Caco-2 (cell line): ENCODE measurements around the gene CA6. TPM values are rescaled to one million over a fixed set of nuclear protein-coding genes. Genes with fewer than 3 reads are reported as not detected.

ENCODE experiments used
- BruUV-seq: library from RNA; stranded (reverse); fragments of 400-500 nt; replicated peaks from 2 replicates; lab custom pipeline; 2021; lab: Mats Ljungman, UMichigan
- CTCF ChIA-PET: fragments of 300-600 bp; sonication (Branson Sonifier 250); formaldehyde crosslinking; loops from one replicate; lab custom pipeline; 2022; ENCODE audit warnings: antibody characterized with exemption; lab: Charles Lee
- POLR2A ChIA-PET: fragments of 300-600 bp; sonication (Branson Sonifier 250); formaldehyde crosslinking; loops from one replicate; lab custom pipeline; 2022; ENCODE audit warnings: antibody characterized with exemption; lab: Charles Lee
- DNase-seq, 2 experiments: peaks; one replicate each; pipeline versions ENCODE4 v3.0.0 to v3.0.0-alpha.2; 2020 to 2022
- H3K27me3 ChIP-seq: replicated peaks from 2 replicates; pipeline ENCODE4 v1.6.0; 2011; ENCODE audit warnings: low read length; ENCODE audit not compliant: control insufficient read depth, insufficient read depth
- H3K36me3 ChIP-seq: 2 replicates; pipeline ENCODE4 v1.5.1; 2011; ENCODE audit warnings: low read length; ENCODE audit not compliant: control insufficient read depth, insufficient read depth
- H3K4me1 ChIP-seq: fragments of 250-450 bp; sonication (Bioruptor Pico); 2 replicates; pipeline ENCODE4 v1.5.1; 2020; ENCODE audit warnings: mild to moderate bottlenecking
- H3K4me3 ChIP-seq: 2 replicates; pipeline ENCODE4 v1.5.1; 2011; ENCODE audit warnings: low read depth, mild to moderate bottlenecking, control low read depth, low read length
- H3K9me3 ChIP-seq: fragments of 250-450 bp; sonication (Bioruptor Pico); 2 replicates; pipeline ENCODE4 v1.5.1; 2020; ENCODE audit warnings: mild to moderate bottlenecking, moderate library complexity
- H3K27ac Mint-ChIP-seq: one replicate; pipeline ENCODE4 v1.8.0; 2022; ENCODE audit warnings: mixed read lengths; ENCODE audit not compliant: unreplicated experiment
- H3K27me3 Mint-ChIP-seq: one replicate; pipeline ENCODE4 v1.8.0; 2022; ENCODE audit warnings: mixed read lengths; ENCODE audit not compliant: insufficient read depth, unreplicated experiment
- H3K36me3 Mint-ChIP-seq: one replicate; pipeline ENCODE4 v1.8.0; 2022; ENCODE audit warnings: mild to moderate bottlenecking, mixed read lengths; ENCODE audit not compliant: insufficient read depth, unreplicated experiment
- H3K4me1 Mint-ChIP-seq: one replicate; pipeline ENCODE4 v1.8.0; 2022; ENCODE audit warnings: low read depth, mixed read lengths; ENCODE audit not compliant: unreplicated experiment
- H3K4me3 Mint-ChIP-seq: one replicate; pipeline ENCODE4 v1.8.0; 2022; ENCODE audit warnings: mild to moderate bottlenecking, moderate library complexity, mixed read lengths; ENCODE audit not compliant: unreplicated experiment
- H3K9me3 Mint-ChIP-seq: one replicate; pipeline ENCODE4 v1.8.0; 2022; ENCODE audit warnings: mixed read lengths; ENCODE audit not compliant: unreplicated experiment
- intact Hi-C: fragments of 100-400 bp; cut with micrococcal nuclease; formaldehyde crosslinking; loops from one replicate; pipeline ENCODE4 v1.10.0; 2022; ENCODE audit not compliant: unreplicated experiment
- total RNA-seq: library from RNA; stranded (reverse); gene quantifications from 2 replicates; pipeline ENCODE4 v1.2.3, GENCODE V29; 2022
- TF ChIP-seq, protein P1 (sequence below), 2 experiments: fragments of 200-600 bp in 1 of 2; IDR thresholded peaks; 1 replicate in 1 of 2; 2 replicates in 1 of 2; pipeline versions ENCODE4 v1.5.1 to v1.8.0; 2011 to 2022; ENCODE audit warnings: antibody characterized with exemption in 1 of 2, control low read depth in 1 of 2, inconsistent platforms in 1 of 2, low read depth in 1 of 2, low read length in 1 of 2, mild to moderate bottlenecking in 1 of 2, moderate library complexity in 1 of 2; ENCODE audit not compliant: insufficient read depth in 1 of 2, severe bottlenecking in 1 of 2, unreplicated experiment in 1 of 2

Gene CA6
- total RNA-seq, 1 experiment from 2014 or later: not detected

DNA sequence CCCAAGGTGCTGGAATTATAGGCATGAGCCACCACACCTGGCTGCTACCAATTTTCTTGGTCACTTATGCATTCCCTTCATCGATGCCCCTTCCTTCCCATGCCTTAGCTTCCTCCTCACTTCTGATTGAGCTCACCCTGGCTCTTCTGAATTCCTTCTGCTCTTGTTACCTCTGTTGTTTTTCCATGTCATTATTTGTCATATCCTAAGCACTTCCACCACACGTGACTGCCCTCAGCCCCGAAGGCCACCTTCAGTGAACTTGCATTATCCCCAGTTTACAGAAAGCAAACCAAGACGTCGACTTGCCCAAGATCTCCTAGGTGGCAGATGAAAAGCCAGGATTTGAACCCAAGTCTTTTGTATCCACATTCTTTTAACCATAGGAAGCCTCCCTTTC lies 30.7 kb downstream of the CA6 start:
- Histone ChIP-seq H3K4me1 (no peaks in the 10 kb centered on the region), H3K4me3 (no peak overlapping the region), H3K27me3 (no peaks in the 10 kb centered on the region), H3K36me3 (no peaks in the 10 kb centered on the region), H3K9me3 (no peaks in the 10 kb centered on the region)
- H3K4me3 Mint-ChIP-seq: no peak overlapping the region
- BruUV-seq: no TSS peak
- H3K27ac Mint-ChIP-seq: no peak overlapping the region
- ChIA-PET POLR2A (no interaction called here), CTCF (no interaction called here)
- peaks cover 8% of the 10 kb centered on the region for H3K9me3 Mint-ChIP-seq
- no peaks in the 10 kb centered on the region for H3K36me3 Mint-ChIP-seq
- intact Hi-C loops: no loop called here
- DNase-seq: no peak
- H3K4me1 Mint-ChIP-seq: no peaks in the 10 kb centered on the region
- TF ChIP-seq, protein P1, sequence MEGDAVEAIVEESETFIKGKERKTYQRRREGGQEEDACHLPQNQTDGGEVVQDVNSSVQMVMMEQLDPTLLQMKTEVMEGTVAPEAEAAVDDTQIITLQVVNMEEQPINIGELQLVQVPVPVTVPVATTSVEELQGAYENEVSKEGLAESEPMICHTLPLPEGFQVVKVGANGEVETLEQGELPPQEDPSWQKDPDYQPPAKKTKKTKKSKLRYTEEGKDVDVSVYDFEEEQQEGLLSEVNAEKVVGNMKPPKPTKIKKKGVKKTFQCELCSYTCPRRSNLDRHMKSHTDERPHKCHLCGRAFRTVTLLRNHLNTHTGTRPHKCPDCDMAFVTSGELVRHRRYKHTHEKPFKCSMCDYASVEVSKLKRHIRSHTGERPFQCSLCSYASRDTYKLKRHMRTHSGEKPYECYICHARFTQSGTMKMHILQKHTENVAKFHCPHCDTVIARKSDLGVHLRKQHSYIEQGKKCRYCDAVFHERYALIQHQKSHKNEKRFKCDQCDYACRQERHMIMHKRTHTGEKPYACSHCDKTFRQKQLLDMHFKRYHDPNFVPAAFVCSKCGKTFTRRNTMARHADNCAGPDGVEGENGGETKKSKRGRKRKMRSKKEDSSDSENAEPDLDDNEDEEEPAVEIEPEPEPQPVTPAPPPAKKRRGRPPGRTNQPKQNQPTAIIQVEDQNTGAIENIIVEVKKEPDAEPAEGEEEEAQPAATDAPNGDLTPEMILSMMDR (IDR thresholded peaks at IDR 0.05; ENCODE audit: insufficient read depth in 1 of 2, low read depth in 1 of 2, low read length in 1 of 2, severe bottlenecking in 1 of 2, unreplicated experiment in 1 of 2): no peak
- peaks cover 4% of the 10 kb centered on the region for H3K27me3 Mint-ChIP-seq

DNA sequence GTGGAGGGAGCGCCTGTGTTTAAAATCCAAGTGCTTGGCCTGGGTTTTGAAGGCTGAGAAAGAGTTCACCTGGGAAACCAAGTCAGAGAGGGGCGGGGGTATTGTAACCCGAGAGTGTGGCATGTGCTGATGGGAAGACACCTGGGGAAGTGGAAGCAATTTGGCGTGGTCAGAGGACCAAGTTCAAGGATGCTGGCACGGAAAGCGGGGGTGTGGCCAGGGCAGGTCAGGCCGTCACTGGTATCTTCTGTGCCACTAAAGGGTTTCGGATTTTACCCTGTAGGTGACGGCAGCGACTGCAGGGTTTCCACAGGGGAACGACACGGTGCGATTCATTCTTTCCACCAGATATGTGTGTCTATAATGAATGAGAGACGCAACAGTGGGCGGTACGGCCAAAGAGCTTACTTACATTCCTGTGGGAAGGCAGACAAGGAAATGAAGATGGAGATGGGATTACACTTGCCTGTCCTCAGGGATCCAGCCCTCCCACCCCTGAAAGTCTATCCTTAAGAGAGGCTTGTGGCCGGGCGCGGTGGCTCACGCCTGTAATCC lies 31.3 kb downstream of the CA6 start:
- DNase-seq: no peak
- Histone ChIP-seq H3K4me3 (no peak overlapping the region), H3K27me3 (no peaks in the 10 kb centered on the region), H3K36me3 (no peaks in the 10 kb centered on the region), H3K9me3 (no peaks in the 10 kb centered on the region), H3K4me1 (no peaks in the 10 kb centered on the region)
- Mint-ChIP-seq H3K36me3 (no peaks in the 10 kb centered on the region), H3K4me1 (no peaks in the 10 kb centered on the region), H3K4me3 (no peak overlapping the region), H3K9me3 (peaks cover 10% of the 10 kb centered on the region), H3K27ac (no peak overlapping the region), H3K27me3 (peaks cover 4% of the 10 kb centered on the region)
- ChIA-PET POLR2A (no interaction called here), CTCF (no interaction called here)
- intact Hi-C loops: no loop called here
- TF ChIP-seq, protein P1 (IDR thresholded peaks at IDR 0.05; ENCODE audit: insufficient read depth in 1 of 2, low read depth in 1 of 2, low read length in 1 of 2, severe bottlenecking in 1 of 2, unreplicated experiment in 1 of 2): no peak
- no TSS peak for BruUV-seq

DNA sequence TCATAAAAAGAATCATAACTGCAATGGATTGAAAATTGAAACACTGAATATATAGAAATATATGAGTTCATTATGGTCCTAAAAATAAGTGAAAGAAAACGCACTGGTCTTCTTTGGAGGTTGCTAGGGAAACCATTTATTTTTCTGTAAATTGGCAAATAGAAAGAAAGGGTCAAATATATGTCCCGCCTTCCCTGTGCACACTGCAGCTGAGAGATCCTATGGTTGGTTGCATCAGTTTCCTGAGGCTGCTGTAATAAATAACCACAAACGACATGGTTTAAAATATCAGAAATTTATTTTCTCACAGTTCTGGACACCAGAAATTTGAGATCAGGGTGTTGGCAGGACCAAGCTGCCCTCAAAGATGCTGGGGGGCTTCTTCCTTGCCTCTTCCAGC lies 35.0 kb downstream of the CA6 start:
- TF ChIP-seq, protein P1 (IDR thresholded peaks at IDR 0.05; ENCODE audit: insufficient read depth in 1 of 2, low read depth in 1 of 2, low read length in 1 of 2, severe bottlenecking in 1 of 2, unreplicated experiment in 1 of 2): no peak
- POLR2A ChIA-PET: no interaction called here
- H3K27ac Mint-ChIP-seq: no peak overlapping the region
- Histone ChIP-seq H3K9me3 (no peaks in the 10 kb centered on the region), H3K36me3 (no peaks in the 10 kb centered on the region), H3K4me1 (no peaks in the 10 kb centered on the region), H3K4me3 (no peak overlapping the region), H3K27me3 (no peaks in the 10 kb centered on the region)
- H3K27me3 Mint-ChIP-seq: peaks cover 4% of the 10 kb centered on the region
- H3K9me3 Mint-ChIP-seq: peaks cover 10% of the 10 kb centered on the region
- DNase-seq: no peak
- no peaks in the 10 kb centered on the region for H3K36me3 Mint-ChIP-seq
- CTCF ChIA-PET: interaction anchor here (0.6 kb wide), 1 partner anchor 460 kb away, joined by 4 read pairs; no protein-coding TSS in a partner anchor
- no TSS peak for BruUV-seq
- no peak overlapping the region for H3K4me3 Mint-ChIP-seq
- intact Hi-C loops: no loop called here
- no peaks in the 10 kb centered on the region for H3K4me1 Mint-ChIP-seq
